GM12873 (cell line): Measurements from ENCODE around the gene SPATA9.

Experiments
- TF ChIP-seq, protein P1 (sequence below): IDR thresholded peaks from 2 replicates; pipeline ENCODE4 v1.5.1; 2012; ENCODE audit warnings: low read depth, mild to moderate bottlenecking, moderate library complexity, low read length, control low read depth; ENCODE audit not compliant: insufficient read depth; ENCODE audit errors: missing control alignments

Gene SPATA9

GRCh38 chr5:95713960-95714710 lies 31.3 kb upstream of the SPATA9 start:
- TF ChIP-seq, protein P1, sequence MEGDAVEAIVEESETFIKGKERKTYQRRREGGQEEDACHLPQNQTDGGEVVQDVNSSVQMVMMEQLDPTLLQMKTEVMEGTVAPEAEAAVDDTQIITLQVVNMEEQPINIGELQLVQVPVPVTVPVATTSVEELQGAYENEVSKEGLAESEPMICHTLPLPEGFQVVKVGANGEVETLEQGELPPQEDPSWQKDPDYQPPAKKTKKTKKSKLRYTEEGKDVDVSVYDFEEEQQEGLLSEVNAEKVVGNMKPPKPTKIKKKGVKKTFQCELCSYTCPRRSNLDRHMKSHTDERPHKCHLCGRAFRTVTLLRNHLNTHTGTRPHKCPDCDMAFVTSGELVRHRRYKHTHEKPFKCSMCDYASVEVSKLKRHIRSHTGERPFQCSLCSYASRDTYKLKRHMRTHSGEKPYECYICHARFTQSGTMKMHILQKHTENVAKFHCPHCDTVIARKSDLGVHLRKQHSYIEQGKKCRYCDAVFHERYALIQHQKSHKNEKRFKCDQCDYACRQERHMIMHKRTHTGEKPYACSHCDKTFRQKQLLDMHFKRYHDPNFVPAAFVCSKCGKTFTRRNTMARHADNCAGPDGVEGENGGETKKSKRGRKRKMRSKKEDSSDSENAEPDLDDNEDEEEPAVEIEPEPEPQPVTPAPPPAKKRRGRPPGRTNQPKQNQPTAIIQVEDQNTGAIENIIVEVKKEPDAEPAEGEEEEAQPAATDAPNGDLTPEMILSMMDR, result no peak

DNA sequence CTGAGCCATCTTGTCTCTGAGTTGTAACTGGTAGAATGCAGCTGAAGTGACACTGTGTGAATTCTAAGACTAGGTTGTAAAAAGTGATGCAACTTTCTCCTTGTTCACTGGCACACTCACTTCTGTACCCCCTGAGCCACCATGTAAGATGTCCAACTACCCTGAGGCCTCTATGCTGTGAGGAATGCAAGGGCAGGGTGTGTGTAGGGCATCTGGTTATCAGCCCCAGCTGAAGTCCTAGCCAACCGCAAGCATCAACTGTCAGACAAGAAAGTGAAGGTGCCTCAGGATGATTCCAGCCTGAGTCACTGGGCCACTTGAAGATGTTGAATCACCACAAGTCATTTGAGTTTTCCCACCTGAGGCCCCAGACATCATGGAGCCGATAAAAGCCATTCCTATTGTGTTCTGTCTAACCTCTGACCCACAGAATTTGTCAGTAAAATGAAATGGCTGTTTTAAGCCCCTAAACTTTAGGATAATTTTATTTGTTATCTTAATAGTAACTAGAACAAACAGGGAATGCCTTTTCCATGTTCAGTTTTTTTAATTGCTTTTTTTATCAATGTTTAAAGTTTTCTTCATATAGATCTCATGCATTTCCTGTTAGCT lies 29.7 kb upstream of the SPATA9 start:
- TF ChIP-seq, protein P1, result no peak

DNA sequence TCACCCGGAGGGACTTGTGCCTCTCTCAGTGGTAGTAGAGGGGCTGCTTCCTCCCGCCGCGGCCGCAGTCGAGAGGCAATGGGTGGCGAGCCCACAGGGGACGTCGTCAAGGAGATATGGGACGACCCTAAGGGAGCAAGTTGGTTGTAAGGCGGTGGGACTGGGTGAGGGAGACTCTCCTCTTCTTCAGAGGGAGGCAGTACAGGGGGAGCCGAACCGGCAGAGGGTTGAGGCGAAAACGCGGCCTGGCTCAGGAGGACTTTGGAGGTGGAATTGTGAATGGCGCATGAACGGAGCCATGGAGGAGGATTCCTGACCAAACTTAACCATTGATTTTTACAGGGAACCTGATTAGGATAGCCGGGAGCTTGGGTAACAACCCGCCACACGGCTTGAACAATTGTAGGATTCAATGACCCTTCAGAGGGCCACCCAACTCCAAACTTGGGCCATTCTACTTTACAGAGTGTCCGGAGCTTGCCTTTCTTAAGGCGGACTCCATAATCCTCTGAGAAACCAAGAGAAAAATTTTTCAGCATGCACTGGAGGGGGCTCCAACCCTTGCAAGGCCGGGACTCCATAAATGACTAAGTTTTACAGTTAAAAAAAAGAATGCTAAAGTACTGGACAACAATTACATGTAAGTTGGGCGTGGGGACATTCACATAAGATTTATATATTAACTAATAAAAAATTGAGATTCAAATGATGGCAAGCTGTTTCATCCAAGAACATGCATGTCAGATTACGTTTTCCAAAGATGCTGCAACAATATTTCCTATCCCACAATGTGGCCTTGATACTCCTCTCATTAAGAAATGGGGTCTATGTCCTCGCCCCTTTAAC lies 28.9 kb upstream of the SPATA9 start:
- TF ChIP-seq, protein P1, result no peak

DNA sequence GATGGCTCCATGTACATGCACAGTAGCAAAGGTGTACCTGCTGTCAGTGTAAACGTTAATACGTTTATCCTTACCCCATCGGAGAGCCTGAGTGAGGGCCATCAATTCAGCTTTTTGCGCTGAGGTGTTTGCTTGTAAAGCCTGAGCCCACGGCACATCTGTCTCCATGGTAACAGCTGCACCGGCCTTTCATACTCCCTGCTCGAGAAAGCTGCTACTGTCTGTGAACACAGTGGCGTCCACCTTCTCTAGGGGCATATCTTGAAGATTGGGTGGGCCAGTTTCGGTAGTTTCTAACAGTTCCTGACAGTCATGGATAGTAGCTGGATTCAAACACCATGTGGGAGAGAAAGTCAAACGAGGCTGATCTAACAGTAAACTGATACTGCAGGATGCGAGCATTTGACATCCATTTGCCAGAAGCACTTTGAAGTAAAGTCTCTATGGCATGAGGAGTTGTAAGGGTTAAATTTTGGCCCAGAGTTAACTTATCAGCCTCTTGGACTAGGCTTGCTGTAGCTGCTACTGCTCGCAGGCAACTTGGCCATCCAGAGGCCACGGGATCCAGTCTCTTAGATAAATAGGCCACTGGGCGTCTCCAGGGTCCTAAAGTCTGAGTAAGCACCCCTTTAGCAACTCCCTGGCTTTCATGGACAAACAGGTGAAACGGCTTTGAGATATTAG lies 27.3 kb upstream of the SPATA9 start:
- TF ChIP-seq, protein P1, result no peak

- TF ChIP-seq, protein P1, result no peak
These were observed 26.1 kb upstream of the SPATA9 start for GRCh38 chr5:95708876-95709275.

DNA sequence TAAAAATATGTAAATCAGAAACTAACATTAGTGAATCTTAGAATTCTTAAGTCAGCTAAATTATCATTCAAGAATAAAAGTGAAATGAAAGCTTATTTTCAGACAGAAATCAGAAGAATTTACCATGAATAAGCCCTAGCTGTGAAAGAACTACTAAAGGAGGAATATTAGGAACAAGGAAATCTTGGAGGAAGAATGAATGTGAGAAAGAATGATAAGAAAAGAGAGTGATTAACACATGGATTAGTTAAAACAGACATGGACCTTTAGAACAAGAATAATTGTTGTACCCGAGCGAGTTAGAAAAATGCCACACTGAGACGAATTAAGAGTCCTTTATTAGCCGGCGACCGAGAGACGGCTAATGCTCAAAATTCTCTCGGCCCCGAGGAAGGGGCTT lies 24.3 kb upstream of the SPATA9 start:
- TF ChIP-seq, protein P1, result no peak
